GM23338 (cell line): ENCODE measurements around the gene WDR41. TPM values are rescaled to one million over a fixed set of nuclear protein-coding genes. Genes with fewer than 3 reads are reported as not detected.

Source experiments
- ATAC-seq: fragments of 200-7000 bp; cut with Tn5 transposase; 3 replicates; pipeline ENCODE4 v1.9.1; 2020
- DNase-seq: peaks from one replicate; pipeline ENCODE4 v3.0.0-alpha.2; 2015; ENCODE audit warnings: low spot score
- H2AFZ ChIP-seq: fragments of 200-600 bp; sonication (generic); 2 replicates; pipeline ENCODE4 v1.8.0; 2016; ENCODE audit warnings: antibody characterized with exemption, mild to moderate bottlenecking, moderate library complexity
- H3F3A ChIP-seq: fragments of 200-600 bp; sonication (generic); replicated peaks from 2 replicates; pipeline ENCODE4 v1.8.0; 2017; ENCODE audit warnings: antibody characterized with exemption, mixed run types, low read depth
- H3K27ac ChIP-seq: fragments of 200-600 bp; sonication (generic); 2 replicates; pipeline ENCODE4 v1.6.1; 2016; ENCODE audit warnings: low read depth
- H3K27me3 ChIP-seq: fragments of 200-600 bp; sonication (generic); 2 replicates; pipeline ENCODE4 v1.8.0; 2016; ENCODE audit warnings: mild to moderate bottlenecking, mixed run types, moderate library complexity; ENCODE audit not compliant: insufficient read depth
- H3K36me3 ChIP-seq: fragments of 200-600 bp; sonication (generic); 2 replicates; pipeline ENCODE4 v1.8.0; 2016; ENCODE audit warnings: mild to moderate bottlenecking; ENCODE audit not compliant: insufficient read depth
- H3K4me1 ChIP-seq: fragments of 200-600 bp; sonication (generic); 2 replicates; pipeline ENCODE4 v1.8.0; 2016; ENCODE audit warnings: mild to moderate bottlenecking, moderate library complexity; ENCODE audit not compliant: insufficient read depth
- H3K4me2 ChIP-seq: fragments of 200-600 bp; sonication (generic); 2 replicates; pipeline ENCODE4 v1.7.1; 2017; ENCODE audit warnings: mixed run types
- H3K4me3 ChIP-seq: fragments of 200-600 bp; sonication (generic); 2 replicates; pipeline ENCODE4 v1.6.1; 2016; ENCODE audit warnings: mixed run types
- H3K79me2 ChIP-seq: fragments of 200-600 bp; sonication (generic); replicated peaks from 2 replicates; pipeline ENCODE4 v1.8.0; 2017; ENCODE audit warnings: mild to moderate bottlenecking; ENCODE audit not compliant: insufficient read depth
- H3K9me2 ChIP-seq: fragments of 200-600 bp; sonication (generic); 2 replicates; pipeline ENCODE4 v1.8.0; 2017; ENCODE audit not compliant: insufficient read depth
- H4K20me1 ChIP-seq: fragments of 200-600 bp; sonication (generic); replicated peaks from 2 replicates; pipeline ENCODE4 v1.8.0; 2017; ENCODE audit warnings: mild to moderate bottlenecking; ENCODE audit not compliant: insufficient read depth
- H3K27ac Mint-ChIP-seq: 2 replicates; pipeline ENCODE4 v1.8.0; 2020; ENCODE audit warnings: inconsistent platforms, mild to moderate bottlenecking, moderate library complexity, mixed read lengths
- H3K27me3 Mint-ChIP-seq: 3 replicates; pipeline ENCODE4 v1.8.0; 2022; ENCODE audit warnings: low read depth, mild to moderate bottlenecking, moderate library complexity, mixed read lengths, inconsistent platforms; ENCODE audit not compliant: insufficient read depth, poor library complexity
- H3K36me3 Mint-ChIP-seq: 3 replicates; pipeline ENCODE4 v1.8.0; 2021; ENCODE audit warnings: low read depth, mild to moderate bottlenecking, inconsistent platforms, moderate library complexity, mixed read lengths
- H3K4me1 Mint-ChIP-seq: 3 replicates; pipeline ENCODE4 v1.8.0; 2020; ENCODE audit warnings: mild to moderate bottlenecking, inconsistent platforms, mixed read lengths
- H3K4me3 Mint-ChIP-seq: 3 replicates; pipeline ENCODE4 v1.8.0; 2021; ENCODE audit warnings: moderate library complexity, mild to moderate bottlenecking, inconsistent platforms, mixed read lengths
- H3K9me3 Mint-ChIP-seq: 3 replicates; pipeline ENCODE4 v1.8.0; 2020; ENCODE audit warnings: moderate library complexity, mild to moderate bottlenecking, inconsistent platforms, mixed read lengths
- CREB1 ChIP-seq: fragments of 250-450 bp; sonication (Bioruptor Pico); IDR thresholded peaks from 2 replicates; pipeline ENCODE4 v1.5.0; 2020; ENCODE audit warnings: low read depth, mild to moderate bottlenecking, moderate library complexity
- ETS1 ChIP-seq: IDR thresholded peaks from 2 replicates; pipeline ENCODE4 v1.6.1; 2016; ENCODE audit warnings: antibody characterized with exemption
- EZH2 ChIP-seq: fragments of 200-600 bp; sonication (generic); IDR thresholded peaks from one replicate; pipeline ENCODE4 v1.8.0; 2017; ENCODE audit warnings: antibody characterized with exemption, mild to moderate bottlenecking, low read depth; ENCODE audit not compliant: unreplicated experiment
- EZH2phosphoT487 ChIP-seq: fragments of 200-600 bp; sonication (generic); IDR thresholded peaks from one replicate; pipeline ENCODE4 v1.8.1; 2018; ENCODE audit warnings: antibody characterized with exemption; ENCODE audit not compliant: unreplicated experiment
- JUNB ChIP-seq: IDR thresholded peaks from one replicate; pipeline ENCODE4 v1.6.1; 2016; ENCODE audit warnings: antibody characterized with exemption; ENCODE audit not compliant: unreplicated experiment
- NANOG ChIP-seq: IDR thresholded peaks from 2 replicates; pipeline ENCODE4 v1.6.1; 2016; ENCODE audit warnings: antibody characterized with exemption, borderline replicate concordance
- POLR2AphosphoS5 ChIP-seq: IDR thresholded peaks from 2 replicates; pipeline ENCODE4 v1.6.1; 2016; ENCODE audit warnings: antibody characterized with exemption, low read depth
- REST ChIP-seq: IDR thresholded peaks from one replicate; pipeline ENCODE4 v1.6.1; 2018; ENCODE audit warnings: antibody characterized with exemption; ENCODE audit not compliant: unreplicated experiment
- STAT1 ChIP-seq: IDR thresholded peaks from one replicate; pipeline ENCODE4 v1.6.1; 2016; ENCODE audit warnings: antibody characterized with exemption; ENCODE audit not compliant: unreplicated experiment
- ZNF114 ChIP-seq: fragments of 250-450 bp; sonication (Bioruptor Pico); IDR thresholded peaks from 2 replicates; pipeline ENCODE4 v1.5.0; 2020; ENCODE audit warnings: mild to moderate bottlenecking, moderate library complexity
- ZNF331 ChIP-seq: fragments of 250-450 bp; sonication (Bioruptor Pico); IDR thresholded peaks from 2 replicates; pipeline ENCODE4 v1.5.0; 2020; ENCODE audit warnings: low read depth, mild to moderate bottlenecking, moderate library complexity
- polyA plus RNA-seq: library from polyadenylated mRNA; unstranded; fragments of >200 nt; fragmentation: Nextera tagmentation; extraction: Ambion mirVana; gene quantifications from 2 replicates; pipeline ENCODE4 v1.2.1, GENCODE V29; 2016
- total RNA-seq: library from RNA; depleted of rRNA; stranded (reverse); fragments of >200 nt; shearing (Covaris generic); gene quantifications from 2 replicates; pipeline ENCODE4 v1.2.3, GENCODE V29; 2014
- TF ChIP-seq, protein P1 (sequence below), 2 experiments: fragments of 200-600 bp in 1 of 2; sonication (generic) in 1 of 2; conservative IDR thresholded peaks; 2 replicates each; pipeline versions ENCODE4 v1.5.1 to v1.6.1; 2016 to 2017; ENCODE audit warnings: antibody characterized with exemption in 2 of 2, low read depth in 2 of 2, mild to moderate bottlenecking in 2 of 2, moderate library complexity in 1 of 2

WDR41 gene
- total and polyA plus RNA-seq, 2 experiments from 2014 or later = 19.1 to 40.4 TPM

DNA sequence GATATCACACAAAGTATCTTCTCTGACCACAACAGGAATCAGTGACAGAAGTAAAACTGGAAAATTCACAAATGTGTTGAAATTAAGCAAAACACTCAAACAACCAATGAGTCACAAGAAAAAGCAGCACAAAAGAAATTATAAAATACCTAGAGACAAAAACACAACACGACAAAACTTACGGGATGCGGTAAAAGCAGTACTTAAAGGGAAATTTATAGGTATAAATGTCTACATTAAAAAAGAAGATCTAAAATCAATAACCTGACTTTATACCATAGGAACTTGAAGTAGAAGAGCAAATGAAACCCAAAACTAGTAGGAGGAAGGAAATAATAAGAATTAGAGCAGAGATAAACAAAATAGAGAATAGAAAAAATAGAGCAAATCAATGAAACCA is 2.8 kb upstream of the WDR41 start:
- H3K27me3 ChIP-seq = peaks cover 22% of the 10 kb centered on the region; the same call in 1 of the 2 replicates
- no peak for DNase-seq
- H3K27me3 Mint-ChIP-seq = peaks cover 6% of the 10 kb centered on the region
- H3K4me3 ChIP-seq = no peak overlapping the region
- no peaks in the 10 kb centered on the region for H3K36me3 ChIP-seq
- H3K4me1 ChIP-seq = peaks cover 12% of the 10 kb centered on the region
- no peak for ATAC-seq
- H3K9me2 ChIP-seq = no peaks in the 10 kb centered on the region
- no peak overlapping the region for H2AFZ ChIP-seq
- no peaks in the 10 kb centered on the region for H4K20me1 ChIP-seq
- no peaks in the 10 kb centered on the region for H3K9me3 Mint-ChIP-seq
- H3K4me3 Mint-ChIP-seq = no peak overlapping the region
- H3K36me3 Mint-ChIP-seq = no peaks in the 10 kb centered on the region
- H3F3A ChIP-seq = no peaks in the 10 kb centered on the region
- H3K4me1 Mint-ChIP-seq = peaks cover 8% of the 10 kb centered on the region
- H3K27ac Mint-ChIP-seq = no peak overlapping the region
- H3K4me2 ChIP-seq = no peak overlapping the region
- peaks cover 10% of the 10 kb centered on the region for H3K79me2 ChIP-seq
- no peak overlapping the region for H3K27ac ChIP-seq
- TF ChIP-seq ZNF331 = no peak
- no peak for TF ChIP-seq STAT1
- no peak for TF ChIP-seq POLR2AphosphoS5
- no peak for TF ChIP-seq REST
- no peak for TF ChIP-seq EZH2phosphoT487

DNA sequence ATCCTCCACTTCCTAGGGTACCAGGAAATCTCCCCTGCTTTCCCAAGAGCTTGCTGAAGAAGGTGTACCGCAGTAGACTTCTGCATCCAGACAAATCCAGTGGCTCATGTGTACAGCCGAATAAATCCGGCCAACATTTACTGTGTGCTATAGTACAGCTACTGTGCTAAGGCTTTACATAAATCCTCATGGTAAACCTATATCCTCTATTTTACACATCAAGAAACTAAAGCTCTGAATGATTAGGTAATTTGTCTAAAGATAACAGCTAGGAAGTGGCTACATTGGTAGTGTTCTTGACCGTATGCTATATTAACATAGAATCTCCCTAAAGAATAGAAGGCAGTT is 511 bp upstream of the WDR41 start:
- peak overlapping the region; percentile 79 for H2AFZ ChIP-seq
- Mint-ChIP-seq H3K4me1 (peaks cover 8% of the 10 kb centered on the region), H3K27me3 (peaks cover 6% of the 10 kb centered on the region), H3K36me3 (peaks cover 2% of the 10 kb centered on the region), H3K9me3 (no peaks in the 10 kb centered on the region), H3K27ac (no peak overlapping the region), H3K4me3 (peak overlapping the region; percentile 90)
- H3K4me3 ChIP-seq = peak overlapping the region; percentile 85; the same call in 1 of the 2 replicates
- peaks cover 22% of the 10 kb centered on the region; the same call in 1 of the 2 replicates for H3K27me3 ChIP-seq
- H3K36me3 ChIP-seq = no peaks in the 10 kb centered on the region
- H3F3A ChIP-seq = no peaks in the 10 kb centered on the region
- no peak for DNase-seq
- H3K4me1 ChIP-seq = peaks cover 12% of the 10 kb centered on the region
- H3K27ac ChIP-seq = no peak overlapping the region
- peak overlapping the region; percentile 74 for H3K4me2 ChIP-seq
- ATAC-seq = no peak
- no peaks in the 10 kb centered on the region for H3K9me2 ChIP-seq
- no peaks in the 10 kb centered on the region for H4K20me1 ChIP-seq
- H3K79me2 ChIP-seq = peaks cover 25% of the 10 kb centered on the region
- TF ChIP-seq EZH2phosphoT487 (no peak), ZNF114 (CRISPR knock-in tag) (no peak), REST (no peak), CREB1 (CRISPR knock-in tag) (no peak), EZH2 (no peak), NANOG (no peak), ETS1 (no peak), JUNB (no peak)
- TF ChIP-seq, protein P1, sequence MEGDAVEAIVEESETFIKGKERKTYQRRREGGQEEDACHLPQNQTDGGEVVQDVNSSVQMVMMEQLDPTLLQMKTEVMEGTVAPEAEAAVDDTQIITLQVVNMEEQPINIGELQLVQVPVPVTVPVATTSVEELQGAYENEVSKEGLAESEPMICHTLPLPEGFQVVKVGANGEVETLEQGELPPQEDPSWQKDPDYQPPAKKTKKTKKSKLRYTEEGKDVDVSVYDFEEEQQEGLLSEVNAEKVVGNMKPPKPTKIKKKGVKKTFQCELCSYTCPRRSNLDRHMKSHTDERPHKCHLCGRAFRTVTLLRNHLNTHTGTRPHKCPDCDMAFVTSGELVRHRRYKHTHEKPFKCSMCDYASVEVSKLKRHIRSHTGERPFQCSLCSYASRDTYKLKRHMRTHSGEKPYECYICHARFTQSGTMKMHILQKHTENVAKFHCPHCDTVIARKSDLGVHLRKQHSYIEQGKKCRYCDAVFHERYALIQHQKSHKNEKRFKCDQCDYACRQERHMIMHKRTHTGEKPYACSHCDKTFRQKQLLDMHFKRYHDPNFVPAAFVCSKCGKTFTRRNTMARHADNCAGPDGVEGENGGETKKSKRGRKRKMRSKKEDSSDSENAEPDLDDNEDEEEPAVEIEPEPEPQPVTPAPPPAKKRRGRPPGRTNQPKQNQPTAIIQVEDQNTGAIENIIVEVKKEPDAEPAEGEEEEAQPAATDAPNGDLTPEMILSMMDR (conservative IDR thresholded peaks at IDR 0.05; ENCODE audit: low read depth in 2 of 2) = no peak
